Esophagus squamous epithelium (tissue), 5 donors: Measurements from ENCODE around the gene DPP4. TPM values are rescaled to one million over a fixed set of nuclear protein-coding genes. Genes with fewer than 3 reads are reported as not detected.

Experiments used
- DNase-seq: peaks from one replicate; lab custom pipeline; 2025; lab: John Stamatoyannopoulos, UW
- H3K27ac ChIP-seq, 4 donors: fragments of 200-600 bp; sonication (generic); one replicate each; pipeline ENCODE4 v1.5.1; 2016 to 2019; ENCODE audit warnings: mild to moderate bottlenecking in 1 of 4
- H3K27me3 ChIP-seq, 4 donors: fragments of 200-600 bp; sonication (generic); 1 replicate in 3 of 4; 2 replicates in 1 of 4; pipeline versions ENCODE4 v1.5.1 to v1.6.0; 2017 to 2021; ENCODE audit warnings: antibody characterized with exemption in 1 of 4
- H3K36me3 ChIP-seq, 3 donors: fragments of 200-600 bp; sonication (generic); one replicate each; pipeline ENCODE4 v1.5.1; 2016 to 2019
- H3K4me1 ChIP-seq, 3 donors: fragments of 200-600 bp; sonication (generic); one replicate each; pipeline ENCODE4 v1.5.1; 2017 to 2019
- H3K4me3 ChIP-seq, 4 donors: fragments of 200-600 bp; sonication (generic); 1 replicate in 3 of 4; 2 replicates in 1 of 4; pipeline ENCODE4 v1.5.1; 2016 to 2019; ENCODE audit warnings: mild to moderate bottlenecking in 2 of 4, moderate library complexity in 1 of 4
- H3K9me3 ChIP-seq, 3 donors: fragments of 200-600 bp; sonication (generic); one replicate each; pipeline ENCODE4 v1.5.1; 2016 to 2019
- POLR2A ChIP-seq, 4 donors: fragments of 450-650 bp; IDR thresholded peaks; one replicate each; pipeline ENCODE4 v1.6.1; 2017; ENCODE audit warnings: antibody characterized with exemption in 4 of 4, mild to moderate bottlenecking in 4 of 4, moderate library complexity in 3 of 4
- WGBS, 2 donors: methylation state at CpG; one replicate each; pipeline ENCODE4 v1.1.5; 2018; 5-methylcytosine and 5-hydroxymethylcytosine counted together
- intact Hi-C: fragments of 100-400 bp; cut with DNase I; formaldehyde crosslinking; loops from one replicate; pipeline ENCODE4 v1.15.0; 2022
- total RNA-seq, 4 donors: library from RNA; depleted of rRNA; stranded (reverse); fragments of >200 nt; gene quantifications; one replicate each; pipeline ENCODE4 v1.1.0, GENCODE V29; 2016
- TF ChIP-seq, protein P1 (sequence below), 6 experiments: fragments of 450-650 bp in 4 of 6; fragments of 200-600 bp in 2 of 6; sonication (generic) in 2 of 6; IDR thresholded peaks; one replicate each; pipeline ENCODE4 v1.5.1; 2016 to 2019; ENCODE audit warnings: antibody characterized with exemption in 6 of 6, mild to moderate bottlenecking in 4 of 6, moderate library complexity in 4 of 6
- donor health status: DM: yes; HTN: yes; CAD: no.

DPP4 gene
- total RNA-seq, 4 donors from 2014 or later: 0.97 to 3.1 (median 3.0) TPM; not detected in 1

- intact Hi-C loops: no loop called here
- Histone ChIP-seq H3K4me1 (peaks cover 0 to 27% (median 2%) of the 10 kb centered on the region in 3 donors), H3K27me3 (peaks cover 0 to 19% (median 2%) of the 10 kb centered on the region in 4 donors), H3K27ac (no peak overlapping the region), H3K9me3 (no peaks in the 10 kb centered on the region), H3K4me3 (no peak overlapping the region), H3K36me3 (no peaks in the 10 kb centered on the region)
- WGBS, 2 donors: 85 to 87% methylated on average over 4 of the region's 4 CpGs
- DNase-seq: no peak
- TF ChIP-seq, protein P1, sequence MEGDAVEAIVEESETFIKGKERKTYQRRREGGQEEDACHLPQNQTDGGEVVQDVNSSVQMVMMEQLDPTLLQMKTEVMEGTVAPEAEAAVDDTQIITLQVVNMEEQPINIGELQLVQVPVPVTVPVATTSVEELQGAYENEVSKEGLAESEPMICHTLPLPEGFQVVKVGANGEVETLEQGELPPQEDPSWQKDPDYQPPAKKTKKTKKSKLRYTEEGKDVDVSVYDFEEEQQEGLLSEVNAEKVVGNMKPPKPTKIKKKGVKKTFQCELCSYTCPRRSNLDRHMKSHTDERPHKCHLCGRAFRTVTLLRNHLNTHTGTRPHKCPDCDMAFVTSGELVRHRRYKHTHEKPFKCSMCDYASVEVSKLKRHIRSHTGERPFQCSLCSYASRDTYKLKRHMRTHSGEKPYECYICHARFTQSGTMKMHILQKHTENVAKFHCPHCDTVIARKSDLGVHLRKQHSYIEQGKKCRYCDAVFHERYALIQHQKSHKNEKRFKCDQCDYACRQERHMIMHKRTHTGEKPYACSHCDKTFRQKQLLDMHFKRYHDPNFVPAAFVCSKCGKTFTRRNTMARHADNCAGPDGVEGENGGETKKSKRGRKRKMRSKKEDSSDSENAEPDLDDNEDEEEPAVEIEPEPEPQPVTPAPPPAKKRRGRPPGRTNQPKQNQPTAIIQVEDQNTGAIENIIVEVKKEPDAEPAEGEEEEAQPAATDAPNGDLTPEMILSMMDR (IDR thresholded peaks at IDR 0.05): no peak
- no peak for TF ChIP-seq POLR2A (IDR thresholded peaks at IDR 0.05)
Observed at GRCh38 chr2:162069267-162069903, 4.6 kb downstream of the DPP4 start.

GRCh38 chr2:162067596-162067995 lies 6.4 kb downstream of the DPP4 start:
- intact Hi-C loops: no loop called here
- H3K4me1 ChIP-seq: peaks cover 0 to 9% (median 0%) of the 10 kb centered on the region in 3 donors
- no peak overlapping the region for H3K27ac ChIP-seq
- no peaks in the 10 kb centered on the region for H3K36me3 ChIP-seq
- 54 to 71% methylated on average over 1 of the region's 1 CpG for WGBS, 2 donors
- no peak for DNase-seq
- H3K9me3 ChIP-seq: no peaks in the 10 kb centered on the region
- TF ChIP-seq, protein P1 (IDR thresholded peaks at IDR 0.05): no peak
- no peak for TF ChIP-seq POLR2A (IDR thresholded peaks at IDR 0.05)
- H3K27me3 ChIP-seq: peaks cover 0 to under 1% (median 0%) of the 10 kb centered on the region in 4 donors
- H3K4me3 ChIP-seq: no peak overlapping the region

DNA sequence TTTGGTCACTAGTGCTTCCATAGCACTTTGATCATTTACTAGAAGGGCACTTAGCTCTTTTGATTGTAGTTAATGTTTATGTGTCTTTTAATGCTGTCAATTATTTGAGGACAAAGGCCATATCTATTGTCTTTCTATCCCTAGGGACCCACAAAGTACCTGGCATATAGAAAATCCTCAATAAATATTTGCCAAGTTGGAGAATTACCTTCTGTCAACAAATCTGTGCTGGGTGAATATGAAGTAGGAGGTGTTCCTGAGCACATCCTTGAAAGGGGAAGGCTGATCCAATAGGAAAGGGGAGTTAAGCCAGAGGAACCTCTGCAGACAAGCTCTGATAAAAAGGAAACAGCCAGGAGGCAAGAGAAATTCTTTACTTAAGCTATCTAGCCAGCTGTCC lies 8.2 kb downstream of the DPP4 start:
- DNase-seq: no peak
- intact Hi-C loops: no loop called here
- no peak for TF ChIP-seq POLR2A (IDR thresholded peaks at IDR 0.05)
- TF ChIP-seq, protein P1 (IDR thresholded peaks at IDR 0.05): no peak
- Histone ChIP-seq H3K27me3 (no peaks in the 10 kb centered on the region), H3K9me3 (no peaks in the 10 kb centered on the region), H3K27ac (no peak overlapping the region), H3K4me3 (no peak overlapping the region), H3K36me3 (no peaks in the 10 kb centered on the region), H3K4me1 (peaks cover 0 to 4% (median 0%) of the 10 kb centered on the region in 3 donors)

DNA sequence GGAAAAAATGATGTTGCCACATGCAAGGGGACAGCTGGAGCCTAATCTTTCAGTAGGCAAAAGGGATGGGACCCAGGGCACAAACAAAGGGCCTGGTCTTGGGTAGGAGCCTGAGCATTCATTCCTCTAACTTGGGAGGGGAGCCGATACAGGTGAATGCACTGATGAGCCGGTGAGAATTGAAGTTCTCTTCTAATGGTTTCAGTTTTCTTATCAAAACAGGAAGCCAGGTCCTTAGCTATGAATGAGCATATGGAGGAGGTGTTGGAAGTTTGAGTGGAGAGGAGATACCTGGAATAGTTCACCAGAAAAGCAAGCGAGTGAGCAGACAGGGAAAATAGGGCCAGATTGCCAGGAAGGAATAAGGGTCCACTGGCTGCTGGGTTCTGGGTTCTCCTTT lies 10.1 kb downstream of the DPP4 start:
- DNase-seq: no peak
- H3K9me3 ChIP-seq: no peaks in the 10 kb centered on the region
- no peak overlapping the region for H3K27ac ChIP-seq
- H3K4me1 ChIP-seq: no peaks in the 10 kb centered on the region
- no peaks in the 10 kb centered on the region for H3K27me3 ChIP-seq
- 68 to 88% methylated on average over 3 of the region's 3 CpGs for WGBS, 2 donors
- TF ChIP-seq POLR2A (IDR thresholded peaks at IDR 0.05): no peak
- TF ChIP-seq, protein P1 (IDR thresholded peaks at IDR 0.05): no peak
- intact Hi-C loops: no loop called here
- no peak overlapping the region for H3K4me3 ChIP-seq
- no peaks in the 10 kb centered on the region for H3K36me3 ChIP-seq

- WGBS, 2 donors: 21 to 52% methylated on average over 2 of the region's 2 CpGs
- intact Hi-C loops: no loop called here
Observed at GRCh38 chr2:162063281-162063680, 10.7 kb downstream of the DPP4 start.

More at GRCh38 chr2:162063281-162063680, 10.7 kb downstream of the DPP4 start:
- no peaks in the 10 kb centered on the region for H3K27me3 ChIP-seq
- no peak overlapping the region for H3K27ac ChIP-seq
- no peak for DNase-seq
- H3K4me1 ChIP-seq: no peaks in the 10 kb centered on the region
- peaks cover 0 to 1% (median 0%) of the 10 kb centered on the region in 3 donors for H3K9me3 ChIP-seq
- H3K4me3 ChIP-seq: no peak overlapping the region
- H3K36me3 ChIP-seq: no peaks in the 10 kb centered on the region
- no peak for TF ChIP-seq POLR2A (IDR thresholded peaks at IDR 0.05)
- TF ChIP-seq, protein P1 (IDR thresholded peaks at IDR 0.05): no peak
